Stimulated activated CD4-positive, alpha-beta T cell treated with anti-CD3 and anti-CD28 coated beads, TNF-alpha, amount 100 ng/mL, for 48 hours (primary cell): ENCODE measurements around the gene C2CD2.

Source experiments
- DNase-seq, 3 donors: peaks; one replicate each; pipeline ENCODE4 v3.0.0-alpha.2; 2020; ENCODE audit warnings: low read depth in 3 of 3

C2CD2 gene

GRCh38 chr21:41914358-41914757 lies 39.5 kb downstream of the C2CD2 start:
- DNase-seq: no peak

- DNase-seq: no peak
Observed at GRCh38 chr21:41913230-41913629, 40.6 kb downstream of the C2CD2 start.

GRCh38 chr21:41908829-41909228 lies 45.0 kb downstream of the C2CD2 start:
- no peak for DNase-seq

GRCh38 chr21:41907496-41908258 lies 46.1 kb downstream of the C2CD2 start:
- no peak for DNase-seq

- no peak for DNase-seq
Observed at GRCh38 chr21:41906770-41907169, 47.0 kb downstream of the C2CD2 start.

- no peak for DNase-seq
Observed at GRCh38 chr21:41903559-41904351, 50.1 kb downstream of the C2CD2 start.

- DNase-seq: no peak
Observed at GRCh38 chr21:41902946-41903345, 50.9 kb downstream of the C2CD2 start.

GRCh38 chr21:41901782-41902181 lies 52.0 kb downstream of the C2CD2 start:
- no peak for DNase-seq

- peak in 1 of 3 donors; percentile 36 for DNase-seq
Observed at GRCh38 chr21:41901099-41901498, 52.7 kb downstream of the C2CD2 start.

- DNase-seq: no peak
Observed at GRCh38 chr21:41900401-41900800, 53.4 kb downstream of the C2CD2 start.

- peak in 1 of 3 donors; percentile 67 for DNase-seq
Observed at GRCh38 chr21:41899426-41900202, 54.2 kb downstream of the C2CD2 start.

GRCh38 chr21:41898998-41899397 lies 54.8 kb downstream of the C2CD2 start:
- DNase-seq: no peak

- no peak for DNase-seq
Observed at GRCh38 chr21:41897700-41898099, 56.1 kb downstream of the C2CD2 start.

GRCh38 chr21:41897047-41897669 lies 56.7 kb downstream of the C2CD2 start:
- DNase-seq: no peak

GRCh38 chr21:41895643-41896493 lies 58.0 kb downstream of the C2CD2 start:
- DNase-seq: peak in 1 of 3 donors; percentile 31

GRCh38 chr21:41894922-41895557 lies 58.8 kb downstream of the C2CD2 start:
- no peak for DNase-seq

- no peak for DNase-seq
Observed at GRCh38 chr21:41894511-41894910, 59.3 kb downstream of the C2CD2 start.

- no peak for DNase-seq
Observed at GRCh38 chr21:41892726-41893125, 61.1 kb downstream of the C2CD2 start.

GRCh38 chr21:41891132-41891531 lies 62.7 kb downstream of the C2CD2 start:
- DNase-seq: no peak

GRCh38 chr21:41890355-41890754 lies 63.5 kb downstream of the C2CD2 start:
- no peak for DNase-seq
